Measurements from ENCODE around the gene WNT6. TPM values are rescaled to one million over a fixed set of nuclear protein-coding genes. Genes with fewer than 3 reads are reported as not detected.

WNT6 gene
- total and polyA plus RNA-seq, 4 experiments from 2014 or later: 0.26 TPM; not detected in 3

- Histone ChIP-seq H3K27ac (ENCODE audit: low read depth, low read length) (peak overlapping the region; percentile 93), H3K9me3 (ENCODE audit: control insufficient read depth in 1 of 2, low read length in 2 of 2) (no peaks in the 10 kb centered on the region), H3K4me1 (ENCODE audit: insufficient read depth, low read length) (peaks cover 75% of the 10 kb centered on the region), H3K36me3 (ENCODE audit: insufficient read depth, low read length) (no peaks in the 10 kb centered on the region), H3K4me3 (ENCODE audit: low read length in 2 of 2) (peak overlapping the region in 1 of 2 donors; percentile 64), H3K27me3 (ENCODE audit: insufficient read depth, low read length) (no peaks in the 10 kb centered on the region)
- H3K36me3 Mint-ChIP-seq: peaks cover 0 to 8% of the 10 kb centered on the region in 2 donors
- ChIA-PET POLR2A (ENCODE audit: partially characterized antibody) (interaction anchor here (1.1 to 10.0 kb wide), 7 partner anchors 15 to 679 kb away, joined by 3 to 667 read pairs (median 3); partner anchors contain the start of genes CNPPD1, RNF25, STK36 and WNT10A), CTCF (ENCODE audit: partially characterized antibody) (interaction anchor here (1.1 to 15.8 kb wide), 6 partner anchors 15 to 185 kb away, joined by 3 to 1167 read pairs (median 16); partner anchors contain the start of genes TTLL4 and WNT10A)
- peak overlapping the region; percentile 64 to 84 (median 78) for H3K4me3 Mint-ChIP-seq
- H3K27ac Mint-ChIP-seq: peak overlapping the region; percentile 94 to 99 (median 98)
- DNase-seq: no peak
- H3K27me3 Mint-ChIP-seq: peaks cover 4 to 8% of the 10 kb centered on the region in 2 donors
- H3K4me1 Mint-ChIP-seq: peaks cover 42 to 73% (median 56%) of the 10 kb centered on the region in 4 donors
- peaks cover 0 to 2% (median 0%) of the 10 kb centered on the region in 8 donors for H3K9me3 Mint-ChIP-seq
- intact Hi-C loops (cut with micrococcal nuclease): loop anchor here (1.0 to 10.0 kb wide), 7 partner anchors 16 to 499 kb away; partner anchors contain the start of genes BCS1L, CNOT9, CNPPD1 and CTDSP1
Observed at GRCh38 chr2:218895759-218896500, 36.3 kb downstream of the WNT6 start.

GRCh38 chr2:218896501-218897393 is 37.1 kb downstream of the WNT6 start:
- Histone ChIP-seq H3K4me3 (ENCODE audit: low read length in 2 of 2) (peak overlapping the region in 1 of 2 donors; percentile 64), H3K4me1 (ENCODE audit: insufficient read depth, low read length) (peaks cover 67% of the 10 kb centered on the region), H3K36me3 (ENCODE audit: insufficient read depth, low read length) (no peaks in the 10 kb centered on the region), H3K9me3 (ENCODE audit: control insufficient read depth in 1 of 2, low read length in 2 of 2) (no peaks in the 10 kb centered on the region), H3K27ac (ENCODE audit: low read depth, low read length) (peak overlapping the region; percentile 93), H3K27me3 (ENCODE audit: insufficient read depth, low read length) (no peaks in the 10 kb centered on the region)
- DNase-seq: peak; percentile 88 to 97 (median 90)
- ChIA-PET CTCF (ENCODE audit: partially characterized antibody) (interaction anchor here (1.0 to 15.8 kb wide), 12 partner anchors 10 to 258 kb away, joined by 4 to 1167 read pairs (median 12); partner anchors contain the start of genes BCS1L, TTLL4, WNT10A and ZNF142), POLR2A (ENCODE audit: partially characterized antibody) (interaction anchor here (1.0 to 10.0 kb wide), 11 partner anchors 15 to 680 kb away, joined by 3 to 667 read pairs (median 4); partner anchors contain the start of genes BCS1L, CNPPD1, RNF25 and STK36)
- intact Hi-C loops (cut with micrococcal nuclease): loop anchor here (1.0 to 10.0 kb wide), 7 partner anchors 16 to 499 kb away; partner anchors contain the start of genes BCS1L, CNOT9, CNPPD1 and CTDSP1
- H3K4me3 Mint-ChIP-seq: peak overlapping the region; percentile 71 to 84 (median 78)
- H3K27ac Mint-ChIP-seq: peak overlapping the region; percentile 94 to 99 (median 98)
- H3K27me3 Mint-ChIP-seq: peaks cover 6 to 8% of the 10 kb centered on the region in 2 donors
- peaks cover 39 to 65% (median 52%) of the 10 kb centered on the region in 4 donors for H3K4me1 Mint-ChIP-seq
- peaks cover 0 to 7% of the 10 kb centered on the region in 2 donors for H3K36me3 Mint-ChIP-seq
- H3K9me3 Mint-ChIP-seq: peaks cover 0 to 2% (median 0%) of the 10 kb centered on the region in 8 donors

- Mint-ChIP-seq H3K4me3 (peak overlapping the region; percentile 81 to 97 (median 84)), H3K27ac (peak overlapping the region; percentile 93 to 99 (median 98)), H3K9me3 (peaks cover 0 to 2% (median 0%) of the 10 kb centered on the region in 8 donors), H3K36me3 (peaks cover 0 to 5% of the 10 kb centered on the region in 2 donors), H3K27me3 (peaks cover 8 to 14% of the 10 kb centered on the region in 2 donors), H3K4me1 (peaks cover 38 to 57% (median 46%) of the 10 kb centered on the region in 4 donors)
- Histone ChIP-seq H3K27me3 (ENCODE audit: insufficient read depth, low read length) (no peaks in the 10 kb centered on the region), H3K4me1 (ENCODE audit: insufficient read depth, low read length) (peaks cover 59% of the 10 kb centered on the region), H3K36me3 (ENCODE audit: insufficient read depth, low read length) (no peaks in the 10 kb centered on the region), H3K4me3 (ENCODE audit: low read length in 2 of 2) (peak overlapping the region in 1 of 2 donors; percentile 64), H3K27ac (ENCODE audit: low read depth, low read length) (peak overlapping the region; percentile 93), H3K9me3 (ENCODE audit: control insufficient read depth in 1 of 2, low read length in 2 of 2) (no peaks in the 10 kb centered on the region)
- ChIA-PET POLR2A (ENCODE audit: partially characterized antibody) (interaction anchor here (0.7 to 10.0 kb wide), 11 partner anchors 9 to 309 kb away, joined by 3 to 667 read pairs (median 4); partner anchors contain the start of genes BCS1L, CNPPD1, TTLL4 and WNT10A), CTCF (ENCODE audit: partially characterized antibody) (interaction anchor here (0.6 to 15.8 kb wide), 23 partner anchors 9 to 259 kb away, joined by 3 to 1167 read pairs (median 6); partner anchors contain the start of genes BCS1L, CFAP65, TTLL4 and WNT10A)
- intact Hi-C loops (cut with micrococcal nuclease): loop anchor here (1.0 to 10.0 kb wide), 9 partner anchors 21 to 500 kb away; partner anchors contain the start of genes BCS1L, CNOT9, CNPPD1 and CTDSP1
- DNase-seq: no peak
Observed at GRCh38 chr2:218897394-218898108, 37.9 kb downstream of the WNT6 start.

GRCh38 chr2:218898109-218898878 is 38.7 kb downstream of the WNT6 start:
- H3K9me3 ChIP-seq (ENCODE audit: control insufficient read depth in 1 of 2, low read length in 2 of 2): no peaks in the 10 kb centered on the region
- peaks cover 8 to 17% of the 10 kb centered on the region in 2 donors for H3K27me3 Mint-ChIP-seq
- peak overlapping the region; percentile 85 to 99 (median 95) for H3K27ac Mint-ChIP-seq
- H3K27me3 ChIP-seq (ENCODE audit: insufficient read depth, low read length): no peaks in the 10 kb centered on the region
- H3K4me1 Mint-ChIP-seq: peaks cover 33 to 49% (median 42%) of the 10 kb centered on the region in 4 donors
- intact Hi-C loops (cut with micrococcal nuclease): loop anchor here (1.0 to 10.0 kb wide), 9 partner anchors 22 to 501 kb away; partner anchors contain the start of genes BCS1L, CNOT9, CNPPD1 and CTDSP1
- DNase-seq: peak; percentile 70 to 80 (median 71)
- POLR2A ChIA-PET (ENCODE audit: partially characterized antibody): interaction anchor here (0.7 to 10.0 kb wide), 7 partner anchors 8 to 308 kb away, joined by 3 to 667 read pairs (median 5); partner anchors contain the start of genes BCS1L, WNT10A, ZFAND2B and ZNF142
- H3K4me1 ChIP-seq (ENCODE audit: insufficient read depth, low read length): peaks cover 54% of the 10 kb centered on the region
- H3K27ac ChIP-seq (ENCODE audit: low read depth, low read length): peak overlapping the region; percentile 93
- no peaks in the 10 kb centered on the region for H3K36me3 ChIP-seq (ENCODE audit: insufficient read depth, low read length)
- peaks cover 0 to 2% (median 0%) of the 10 kb centered on the region in 8 donors for H3K9me3 Mint-ChIP-seq
- H3K4me3 Mint-ChIP-seq: peak overlapping the region; percentile 81 to 97 (median 84)
- H3K36me3 Mint-ChIP-seq: peaks cover 0 to 5% of the 10 kb centered on the region in 2 donors
- H3K4me3 ChIP-seq (ENCODE audit: low read length in 2 of 2): peak overlapping the region in 1 of 2 donors; percentile 64
- CTCF ChIA-PET (ENCODE audit: partially characterized antibody): interaction anchor here (0.6 to 15.8 kb wide), 24 partner anchors 9 to 325 kb away, joined by 3 to 1167 read pairs (median 6); partner anchors contain the start of genes BCS1L, CFAP65, TTLL4 and WNT10A

GRCh38 chr2:218899147-218899546 is 39.5 kb downstream of the WNT6 start:
- H3K27ac Mint-ChIP-seq: no peak overlapping the region
- no peak overlapping the region for H3K4me3 Mint-ChIP-seq
- no peak for DNase-seq
- peaks cover 0 to 2% (median 0%) of the 10 kb centered on the region in 8 donors for H3K9me3 Mint-ChIP-seq
- ChIA-PET CTCF (ENCODE audit: partially characterized antibody) (interaction anchor here (1.6 to 15.8 kb wide), 8 partner anchors 8 to 81 kb away, joined by 5 to 1167 read pairs (median 24); partner anchors contain the start of gene WNT10A), POLR2A (ENCODE audit: partially characterized antibody) (interaction anchor here (1.5 to 10.0 kb wide), 3 partner anchors 18 to 39 kb away, joined by 3 to 667 read pairs (median 23); partner anchors contain the start of gene WNT10A)
- Histone ChIP-seq H3K27me3 (ENCODE audit: insufficient read depth, low read length) (no peaks in the 10 kb centered on the region), H3K9me3 (ENCODE audit: control insufficient read depth in 1 of 2, low read length in 2 of 2) (no peaks in the 10 kb centered on the region), H3K4me3 (ENCODE audit: low read length in 2 of 2) (no peak overlapping the region), H3K27ac (ENCODE audit: low read depth, low read length) (no peak overlapping the region), H3K36me3 (ENCODE audit: insufficient read depth, low read length) (no peaks in the 10 kb centered on the region), H3K4me1 (ENCODE audit: insufficient read depth, low read length) (peaks cover 45% of the 10 kb centered on the region)
- peaks cover 25 to 41% (median 33%) of the 10 kb centered on the region in 4 donors for H3K4me1 Mint-ChIP-seq
- H3K36me3 Mint-ChIP-seq: peaks cover 0 to 5% of the 10 kb centered on the region in 2 donors
- H3K27me3 Mint-ChIP-seq: peaks cover 8 to 17% of the 10 kb centered on the region in 2 donors
- intact Hi-C loops (cut with micrococcal nuclease): loop anchor here (5.0 to 10.0 kb wide), 6 partner anchors 242 to 502 kb away; partner anchors contain the start of genes BCS1L, CNOT9, CNPPD1 and CTDSP1

All from CD4-positive, alpha-beta memory T cell (primary cell).